NT2/D1 (cell line): Measurements from ENCODE around the gene ALPG.

Experiments
- SUZ12 ChIP-seq: IDR thresholded peaks from 2 replicates; pipeline ENCODE4 v1.6.1; 2011; ENCODE audit not compliant: insufficient read length, insufficient read depth; ENCODE audit errors: extremely low read depth
- ZNF274 ChIP-seq: IDR thresholded peaks from 2 replicates; pipeline ENCODE4 v1.6.1; 2011; ENCODE audit warnings: mild to moderate bottlenecking, low read depth, low read length

DNA sequence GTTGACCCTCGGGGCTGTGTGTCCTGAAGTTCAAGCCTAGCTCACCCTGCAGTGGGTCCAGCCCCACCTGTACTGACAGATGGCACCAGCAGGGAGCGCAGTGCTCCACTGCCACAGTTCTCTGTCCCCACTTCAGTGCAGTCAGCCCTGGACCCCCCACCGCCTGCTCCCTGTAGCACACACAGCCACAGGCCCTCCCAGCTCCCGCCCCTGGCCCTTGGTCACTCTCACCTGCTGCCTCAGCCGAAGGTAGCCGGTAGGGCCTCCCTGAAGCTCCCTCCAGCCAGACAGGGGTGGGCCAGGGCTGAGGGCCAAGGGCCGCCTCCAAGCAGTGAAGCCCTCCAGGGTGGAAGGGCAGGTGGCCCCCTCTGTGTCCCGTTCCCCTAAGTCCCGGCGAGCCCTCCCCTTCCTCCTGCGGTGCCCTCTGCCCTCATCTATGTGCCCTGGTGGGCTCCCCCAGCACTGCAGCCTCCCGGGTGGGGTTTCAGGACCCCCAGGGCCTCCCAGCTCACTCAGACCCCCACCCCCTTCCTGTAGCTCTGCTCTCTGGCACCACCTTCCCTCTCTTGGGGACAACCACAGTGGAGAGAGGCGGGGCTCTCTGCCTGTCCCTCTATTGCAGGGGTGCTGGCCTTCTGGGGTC lies 38.9 kb upstream of the ALPG start:
- no peak for TF ChIP-seq SUZ12
- TF ChIP-seq ZNF274: no peak
